ENCODE results near the gene TEX22.

GRCh38 chr14:105419195-105420091 lies 21.1 kb downstream of the TEX22 start, which contains the start of gene MTA1:
- TF ChIP-seq CTCF (IDR thresholded peaks at IDR 0.05) = no peak
- TF ChIP-seq POLR2A (IDR thresholded peaks at IDR 0.05) = no peak

All from lower leg skin (tissue), 3 donors.